ENCODE results near the gene PSME2.

GRCh38 chr14:24181371-24182077 lies 35.1 kb upstream of the PSME2 start:
- TF ChIP-seq CTCF (IDR thresholded peaks at IDR 0.05; ENCODE audit: poor library complexity) (no peak), EZH2 (IDR thresholded peaks at IDR 0.05; ENCODE audit: borderline replicate concordance) (no peak)

Measured in hepatocyte (in vitro differentiated cells).